ENCODE data around the gene NLRC3. TPM values are rescaled to one million over a fixed set of nuclear protein-coding genes. Genes with fewer than 3 reads are reported as not detected.

The NLRC3 gene
- polyA plus RNA-seq, 1 of the 3 experiments (the other 2 are of a cell fraction): not detected

DNA sequence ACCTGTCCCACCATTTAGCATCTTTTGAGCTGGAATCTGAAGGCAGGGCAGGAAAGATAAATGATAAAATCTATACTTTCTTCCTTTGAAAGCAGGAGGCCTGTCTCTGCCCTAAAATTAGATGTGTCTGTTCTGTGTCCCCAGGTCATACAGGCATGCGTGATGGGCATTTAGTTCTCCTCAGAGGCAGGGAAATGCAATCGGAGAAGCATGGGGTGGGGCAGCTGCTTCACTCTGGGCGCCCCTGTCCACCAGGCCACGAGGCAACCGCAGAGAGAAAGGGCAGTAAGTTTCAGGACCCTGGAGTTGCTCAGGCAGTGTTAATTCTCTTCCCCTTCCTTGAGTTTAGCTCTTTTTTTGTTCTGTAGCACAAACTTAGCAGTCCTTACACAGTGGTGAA lies 51.3 kb downstream of the NLRC3 start:
- ChIA-PET POLR2A (interaction anchor here (0.5 kb wide), 1 partner anchor 172 kb away, joined by 3 read pairs; no protein-coding TSS in a partner anchor), CTCF (no interaction called here)
- Histone ChIP-seq H3K36me3 (replicated peaks in 1 of 2; ENCODE audit: control insufficient read depth in 1 of 2, insufficient read depth in 2 of 2, low read length in 1 of 2) (peaks cover 35 to 51% of the 10 kb centered on the region in 2 experiments), H3K79me2 (ENCODE audit: insufficient read depth) (no peaks in the 10 kb centered on the region), H2AFZ (ENCODE audit: low read depth) (no peak overlapping the region), H3K27ac (ENCODE audit: low read depth in 2 of 2, low read length in 1 of 2) (no peak overlapping the region), H4K20me1 (ENCODE audit: insufficient read depth) (no peaks in the 10 kb centered on the region), H3K4me2 (no peak overlapping the region), H3K4me1 (ENCODE audit: control insufficient read depth in 1 of 2, insufficient read depth in 2 of 2, low read depth in 1 of 2, low read length in 1 of 2) (no peaks in the 10 kb centered on the region; a peak in 1 of 4 replicates), H3K9me3 (no peaks in the 10 kb centered on the region), H3K9me2 (no peaks in the 10 kb centered on the region), H3K9ac (no peak overlapping the region), H3K4me3 (ENCODE audit: low read depth in 2 of 2, low read length in 1 of 2) (no peak overlapping the region), H3K27me3 (ENCODE audit: insufficient read depth) (no peaks in the 10 kb centered on the region), H3F3A (replicated peaks; ENCODE audit: insufficient read depth) (peaks cover 6% of the 10 kb centered on the region)
- no peak for DNase-seq
- TF ChIP-seq TEAD4 (IDR thresholded peaks at IDR 0.05; ENCODE audit: borderline replicate concordance, insufficient read depth) (no peak), CHD2 (IDR thresholded peaks at IDR 0.05; ENCODE audit: low read length, partially characterized antibody) (no peak)
- WGBS (ENCODE audit: low lambda C conversion rate): 85% methylated on average over 5 of the region's 5 CpGs

DNA sequence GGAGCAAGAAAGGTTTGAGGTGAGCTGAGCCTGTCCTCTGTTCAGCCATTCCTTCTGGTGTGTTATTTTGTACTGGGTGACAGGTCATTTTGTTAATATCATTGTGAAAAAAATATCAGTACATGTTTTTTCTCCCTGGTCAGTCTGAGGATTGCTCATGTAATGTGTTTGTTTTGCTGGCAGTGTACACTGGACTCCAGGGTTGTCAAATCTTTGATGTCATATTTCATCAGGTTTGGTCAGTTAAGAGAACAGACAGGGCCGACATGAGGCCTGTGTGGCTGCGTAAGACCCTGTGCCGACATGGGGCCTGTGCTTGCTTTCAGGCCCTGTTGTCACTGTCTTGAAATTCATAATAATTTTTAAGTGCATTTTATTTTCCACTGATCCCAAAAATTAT lies 53.9 kb downstream of the NLRC3 start:
- Histone ChIP-seq H3K9me3 (no peaks in the 10 kb centered on the region), H3K27me3 (ENCODE audit: insufficient read depth) (no peaks in the 10 kb centered on the region), H3K79me2 (ENCODE audit: insufficient read depth) (no peaks in the 10 kb centered on the region), H3F3A (replicated peaks; ENCODE audit: insufficient read depth) (peaks cover 4% of the 10 kb centered on the region), H3K36me3 (replicated peaks in 1 of 2; ENCODE audit: control insufficient read depth in 1 of 2, insufficient read depth in 2 of 2, low read length in 1 of 2) (peaks cover 25 to 61% of the 10 kb centered on the region in 2 experiments), H3K4me1 (ENCODE audit: control insufficient read depth in 1 of 2, insufficient read depth in 2 of 2, low read depth in 1 of 2, low read length in 1 of 2) (no peaks in the 10 kb centered on the region; a peak in 1 of 4 replicates), H3K4me3 (ENCODE audit: low read depth in 2 of 2, low read length in 1 of 2) (no peak overlapping the region), H3K9ac (no peak overlapping the region), H3K9me2 (no peaks in the 10 kb centered on the region), H2AFZ (ENCODE audit: low read depth) (no peak overlapping the region), H3K4me2 (no peak overlapping the region), H4K20me1 (ENCODE audit: insufficient read depth) (no peaks in the 10 kb centered on the region), H3K27ac (ENCODE audit: low read depth in 2 of 2, low read length in 1 of 2) (no peak overlapping the region)
- CTCF ChIA-PET: no interaction called here
- TF ChIP-seq RAD21 (IDR thresholded peaks at IDR 0.05; ENCODE audit: low read length): no peak
- no peak for TF ChIP-seq GATA2 (CRISPR knock-in tag; IDR thresholded peaks at IDR 0.05)
- TF ChIP-seq CHD2 (IDR thresholded peaks at IDR 0.05; ENCODE audit: low read length, partially characterized antibody): no peak
- no peak for TF ChIP-seq YY1 (IDR thresholded peaks at IDR 0.05; ENCODE audit: low read depth)
- TF ChIP-seq TAF1 (IDR thresholded peaks at IDR 0.05; ENCODE audit: borderline replicate concordance, low read depth, low read length): no peak
- TF ChIP-seq, protein P1, sequence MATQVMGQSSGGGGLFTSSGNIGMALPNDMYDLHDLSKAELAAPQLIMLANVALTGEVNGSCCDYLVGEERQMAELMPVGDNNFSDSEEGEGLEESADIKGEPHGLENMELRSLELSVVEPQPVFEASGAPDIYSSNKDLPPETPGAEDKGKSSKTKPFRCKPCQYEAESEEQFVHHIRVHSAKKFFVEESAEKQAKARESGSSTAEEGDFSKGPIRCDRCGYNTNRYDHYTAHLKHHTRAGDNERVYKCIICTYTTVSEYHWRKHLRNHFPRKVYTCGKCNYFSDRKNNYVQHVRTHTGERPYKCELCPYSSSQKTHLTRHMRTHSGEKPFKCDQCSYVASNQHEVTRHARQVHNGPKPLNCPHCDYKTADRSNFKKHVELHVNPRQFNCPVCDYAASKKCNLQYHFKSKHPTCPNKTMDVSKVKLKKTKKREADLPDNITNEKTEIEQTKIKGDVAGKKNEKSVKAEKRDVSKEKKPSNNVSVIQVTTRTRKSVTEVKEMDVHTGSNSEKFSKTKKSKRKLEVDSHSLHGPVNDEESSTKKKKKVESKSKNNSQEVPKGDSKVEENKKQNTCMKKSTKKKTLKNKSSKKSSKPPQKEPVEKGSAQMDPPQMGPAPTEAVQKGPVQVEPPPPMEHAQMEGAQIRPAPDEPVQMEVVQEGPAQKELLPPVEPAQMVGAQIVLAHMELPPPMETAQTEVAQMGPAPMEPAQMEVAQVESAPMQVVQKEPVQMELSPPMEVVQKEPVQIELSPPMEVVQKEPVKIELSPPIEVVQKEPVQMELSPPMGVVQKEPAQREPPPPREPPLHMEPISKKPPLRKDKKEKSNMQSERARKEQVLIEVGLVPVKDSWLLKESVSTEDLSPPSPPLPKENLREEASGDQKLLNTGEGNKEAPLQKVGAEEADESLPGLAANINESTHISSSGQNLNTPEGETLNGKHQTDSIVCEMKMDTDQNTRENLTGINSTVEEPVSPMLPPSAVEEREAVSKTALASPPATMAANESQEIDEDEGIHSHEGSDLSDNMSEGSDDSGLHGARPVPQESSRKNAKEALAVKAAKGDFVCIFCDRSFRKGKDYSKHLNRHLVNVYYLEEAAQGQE (IDR thresholded peaks at IDR 0.05; ENCODE audit: low read depth, low read length): no peak
- TF ChIP-seq, protein P2, sequence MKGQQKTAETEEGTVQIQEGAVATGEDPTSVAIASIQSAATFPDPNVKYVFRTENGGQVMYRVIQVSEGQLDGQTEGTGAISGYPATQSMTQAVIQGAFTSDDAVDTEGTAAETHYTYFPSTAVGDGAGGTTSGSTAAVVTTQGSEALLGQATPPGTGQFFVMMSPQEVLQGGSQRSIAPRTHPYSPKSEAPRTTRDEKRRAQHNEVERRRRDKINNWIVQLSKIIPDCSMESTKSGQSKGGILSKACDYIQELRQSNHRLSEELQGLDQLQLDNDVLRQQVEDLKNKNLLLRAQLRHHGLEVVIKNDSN (IDR thresholded peaks at IDR 0.05; ENCODE audit: borderline replicate concordance, low read depth): no peak
- TF ChIP-seq NRF1 (IDR thresholded peaks at IDR 0.05; ENCODE audit: low read depth, low read length): no peak
- TF ChIP-seq RXRA (IDR thresholded peaks at IDR 0.05; ENCODE audit: borderline replicate concordance, low read depth): no peak
- TF ChIP-seq, protein P3, sequence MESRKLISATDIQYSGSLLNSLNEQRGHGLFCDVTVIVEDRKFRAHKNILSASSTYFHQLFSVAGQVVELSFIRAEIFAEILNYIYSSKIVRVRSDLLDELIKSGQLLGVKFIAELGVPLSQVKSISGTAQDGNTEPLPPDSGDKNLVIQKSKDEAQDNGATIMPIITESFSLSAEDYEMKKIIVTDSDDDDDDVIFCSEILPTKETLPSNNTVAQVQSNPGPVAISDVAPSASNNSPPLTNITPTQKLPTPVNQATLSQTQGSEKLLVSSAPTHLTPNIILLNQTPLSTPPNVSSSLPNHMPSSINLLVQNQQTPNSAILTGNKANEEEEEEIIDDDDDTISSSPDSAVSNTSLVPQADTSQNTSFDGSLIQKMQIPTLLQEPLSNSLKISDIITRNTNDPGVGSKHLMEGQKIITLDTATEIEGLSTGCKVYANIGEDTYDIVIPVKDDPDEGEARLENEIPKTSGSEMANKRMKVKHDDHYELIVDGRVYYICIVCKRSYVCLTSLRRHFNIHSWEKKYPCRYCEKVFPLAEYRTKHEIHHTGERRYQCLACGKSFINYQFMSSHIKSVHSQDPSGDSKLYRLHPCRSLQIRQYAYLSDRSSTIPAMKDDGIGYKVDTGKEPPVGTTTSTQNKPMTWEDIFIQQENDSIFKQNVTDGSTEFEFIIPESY (IDR thresholded peaks at IDR 0.05; ENCODE audit: borderline replicate concordance, low read depth): no peak
- TF ChIP-seq JUND (IDR thresholded peaks at IDR 0.05): no peak
- POLR2A ChIA-PET: no interaction called here
- no peak for DNase-seq
- WGBS (ENCODE audit: low lambda C conversion rate): 94% methylated on average over 3 of the region's 3 CpGs
